GM12892 (cell line): ENCODE results near the gene TXNDC17.
"Not testable (repeated sequence)": the region's sequence is repeated elsewhere in the genome, so short reads cannot be mapped to it uniquely, and the experiment has no call there.

Experiments
- DNase-seq: peaks from one replicate; pipeline ENCODE4 v3.0.0; 2011; ENCODE audit not compliant: insufficient read length
- FAIRE-seq: peaks from 2 replicates; lab custom pipeline; 2011; peaks lifted over from hg19 to GRCh38; lab: Jason Lieb, UNC
- POLR2A ChIP-seq: IDR thresholded peaks from 2 replicates; pipeline ENCODE4 v1.6.1; 2011; ENCODE audit warnings: low read depth, low read length, control low read depth
- POLR2AphosphoS5 ChIP-seq: IDR thresholded peaks from 2 replicates; pipeline ENCODE4 v1.6.1; 2011; ENCODE audit warnings: low read depth, low read length, control low read depth
- TAF1 ChIP-seq: IDR thresholded peaks from 2 replicates; pipeline ENCODE4 v1.6.1; 2011; ENCODE audit warnings: low read depth, mild to moderate bottlenecking, control low read depth, low read length, borderline replicate concordance

TXNDC17 gene

DNA sequence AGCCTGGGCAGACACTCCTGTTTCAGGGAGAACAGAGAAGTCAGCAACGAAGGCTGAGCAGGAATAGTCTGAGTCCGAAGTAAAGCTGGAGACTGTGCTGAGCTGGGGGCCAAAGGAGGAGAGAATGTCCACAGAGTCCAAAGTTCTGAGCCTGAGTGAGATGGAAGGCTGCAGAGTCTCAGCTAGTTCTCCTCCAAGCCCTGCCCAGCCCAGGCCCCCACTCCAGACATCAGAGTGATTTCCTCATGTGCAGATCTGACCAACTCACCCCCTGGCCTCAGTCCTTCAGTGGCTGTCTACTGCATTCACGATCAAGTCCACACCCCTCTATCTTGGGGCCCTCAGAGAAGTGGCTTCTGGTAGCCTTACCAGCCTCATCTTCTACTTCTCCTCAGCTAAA, 50.7 kb downstream of the TXNDC17 start:
- TF ChIP-seq POLR2AphosphoS5 (no peak), TAF1 (no peak), POLR2A (no peak)
- DNase-seq = no peak
- no peak for FAIRE-seq

DNA sequence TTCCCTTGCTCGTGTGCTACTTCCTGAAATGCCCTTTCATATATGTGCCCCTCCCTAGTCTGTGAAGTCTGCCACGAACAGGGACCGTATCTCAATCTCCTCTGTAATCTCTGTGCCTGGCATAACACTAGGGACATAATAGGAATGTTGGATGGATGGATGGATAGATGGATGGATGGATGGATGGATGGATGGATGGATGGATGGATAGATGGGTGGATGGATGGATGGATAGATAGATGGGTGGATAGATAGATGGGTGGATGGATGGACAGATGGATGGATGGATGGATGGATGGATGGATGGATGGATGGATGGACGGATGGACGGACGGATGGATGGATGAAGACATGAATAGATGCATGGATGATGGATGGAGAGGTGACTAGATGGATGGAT, 51.1 kb downstream of the TXNDC17 start:
- DNase-seq, FAIRE-seq: not testable (repeated sequence)
